GM12874 (cell line): Measurements from ENCODE around the gene ARPC3.

Source experiments
- CTCF ChIP-seq: IDR thresholded peaks from 2 replicates; pipeline ENCODE4 v1.5.1; 2011; ENCODE audit warnings: low read depth, mild to moderate bottlenecking, control low read depth, low read length, moderate library complexity; ENCODE audit not compliant: insufficient read depth

Gene ARPC3

DNA sequence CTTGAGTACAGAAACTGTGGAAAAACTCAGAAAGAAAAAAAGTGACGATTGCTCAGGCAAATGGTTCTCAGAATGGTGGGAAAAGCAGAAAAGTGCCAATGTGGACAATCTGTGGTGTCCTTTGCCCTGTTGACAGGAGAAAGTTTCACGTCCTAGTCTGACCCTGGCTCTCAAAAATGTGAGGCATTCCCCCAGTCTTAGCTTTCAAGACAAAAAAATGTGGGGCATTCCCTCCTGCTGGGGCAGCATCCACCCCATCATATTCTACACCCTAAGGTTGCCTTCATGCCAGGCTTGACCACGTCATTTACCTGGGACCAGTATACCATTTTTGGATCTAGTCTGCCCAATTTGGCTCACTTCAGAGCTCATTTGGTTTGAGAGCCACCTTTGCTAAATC is 25.9 kb downstream of the ARPC3 start:
- TF ChIP-seq CTCF: no peak

DNA sequence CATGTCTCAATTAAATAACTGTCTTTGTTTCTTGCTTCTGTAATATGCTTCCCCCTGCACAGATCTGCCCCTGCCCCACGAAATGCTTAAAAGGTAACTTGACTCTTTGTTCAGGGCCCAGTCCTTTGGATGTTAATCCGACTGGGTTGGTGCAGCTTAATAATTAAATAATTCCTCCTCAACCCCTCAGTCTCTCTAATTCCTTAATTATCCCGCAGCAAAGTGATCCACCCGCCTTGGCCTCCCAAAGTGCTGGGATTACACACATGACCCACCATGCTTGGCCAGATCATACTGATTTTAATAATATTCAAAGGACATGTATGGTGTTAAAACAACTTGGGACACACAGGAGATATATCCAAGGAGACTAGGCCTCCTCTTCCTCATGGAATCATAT is 28.4 kb downstream of the ARPC3 start:
- no peak for TF ChIP-seq CTCF

DNA sequence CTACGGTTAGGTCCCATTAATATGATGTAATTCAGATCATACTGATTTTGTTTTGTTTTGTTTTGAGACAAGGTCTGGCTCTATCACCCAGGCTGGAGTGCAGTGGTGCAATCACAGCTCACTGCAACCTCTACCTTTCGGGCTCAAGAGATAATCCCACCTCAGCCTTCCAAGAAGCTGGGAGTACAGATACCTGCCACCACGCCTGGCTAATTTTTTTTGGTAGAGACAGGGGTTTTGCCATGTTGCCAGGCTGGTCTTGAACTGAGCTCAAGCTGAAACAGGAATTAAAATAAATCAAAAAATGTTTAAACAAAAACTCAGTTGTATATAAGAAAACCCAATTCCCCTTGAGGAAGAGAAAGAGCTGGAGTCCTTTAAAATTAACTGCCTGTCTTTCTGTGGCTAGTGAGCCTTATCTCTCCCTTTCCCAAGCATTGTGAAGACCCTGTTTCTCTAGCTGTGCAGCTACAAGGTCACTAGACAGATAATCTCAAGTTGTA is 28.9 kb downstream of the ARPC3 start:
- no peak for TF ChIP-seq CTCF

DNA sequence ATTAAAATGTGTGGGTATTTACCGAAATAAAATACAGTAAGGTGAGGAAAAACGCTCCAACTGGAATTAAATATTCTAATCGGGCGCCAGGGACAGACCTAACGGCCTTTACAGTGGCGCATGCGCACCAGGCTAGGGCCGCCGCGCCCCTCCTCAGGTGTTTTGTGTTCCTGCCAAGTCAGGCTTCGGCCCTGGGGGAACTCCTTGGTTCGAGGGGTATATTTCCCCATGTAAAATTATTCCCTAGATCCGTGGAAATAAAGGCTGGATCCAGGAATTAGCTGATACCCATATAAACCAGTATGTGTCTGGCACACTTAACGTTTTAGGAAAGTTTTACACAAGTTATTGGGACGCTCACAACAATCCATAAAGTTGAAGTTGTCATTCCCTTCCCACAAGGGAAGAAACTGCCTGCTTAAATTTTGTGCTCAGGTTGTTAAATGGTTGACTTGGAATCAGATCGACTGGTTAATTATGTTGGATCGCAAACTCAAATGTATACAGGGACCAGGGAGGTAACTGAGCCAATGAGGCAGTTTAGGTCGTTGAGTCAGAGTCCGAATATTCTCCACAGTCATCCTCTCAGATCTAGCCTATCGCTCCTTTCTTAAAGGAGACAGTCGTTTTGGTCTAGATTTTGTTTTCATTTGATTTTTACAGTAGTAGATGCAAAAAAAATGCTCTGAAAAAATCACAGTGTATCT is 46.0 kb downstream of the ARPC3 start:
- TF ChIP-seq CTCF: no peak

DNA sequence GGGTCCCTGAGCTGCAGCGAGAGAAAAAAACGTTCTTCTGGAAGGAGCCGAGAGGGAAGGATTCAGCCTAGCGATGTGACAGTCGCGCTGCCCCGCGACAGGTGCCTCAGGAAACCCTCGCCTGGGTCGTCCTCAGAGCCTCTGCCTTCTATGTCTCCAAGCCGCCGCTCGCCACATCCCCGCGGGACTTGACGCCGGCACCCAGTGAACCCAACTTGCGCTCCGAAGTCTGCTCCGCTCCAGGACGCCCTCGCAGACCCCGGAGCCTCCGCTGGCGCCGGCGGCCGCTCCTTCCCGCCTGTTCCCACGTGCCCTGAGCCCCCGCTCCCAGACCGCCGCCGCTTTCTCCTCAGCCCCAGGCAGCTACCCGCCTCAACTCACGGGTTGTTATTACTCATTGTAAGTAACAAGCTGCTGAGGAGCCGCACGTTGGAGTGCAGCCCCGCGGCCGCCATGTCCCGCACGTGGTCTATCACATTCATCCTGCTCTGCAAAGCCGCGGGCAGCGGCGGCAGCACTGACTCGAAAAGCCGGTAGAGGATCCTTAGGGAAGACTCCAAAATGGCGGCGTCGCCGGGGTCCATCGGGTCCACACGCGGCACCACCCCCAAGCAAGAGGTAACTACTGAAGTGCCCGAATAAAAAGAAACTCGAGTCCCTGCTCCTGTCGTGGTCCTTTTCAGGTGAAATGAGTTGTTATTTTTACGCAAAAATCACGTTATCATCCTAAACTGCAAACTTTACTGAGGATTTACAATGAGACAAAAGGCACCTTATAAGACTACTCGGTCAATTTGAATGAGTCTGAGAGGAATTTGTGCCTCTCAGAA is 46.8 kb downstream of the ARPC3 start, which contains the start of gene ANAPC7:
ANAPC7 (minus strand) TSS at position 563 of the 830 bp plus-strand sequence; CDS start at position 482, 81 bp downstream.
- TF ChIP-seq CTCF: no peak
